ENCODE results near the gene CRYBG1.

The CRYBG1 gene

GRCh38 chr6:106445508-106445878, 85.0 kb downstream of the CRYBG1 start:
- peaks cover 14% of the 10 kb centered on the region for H3K27me3 ChIP-seq (ENCODE audit: insufficient read depth, low read length)
- H2AFZ ChIP-seq (ENCODE audit: low read depth, low read length): no peak overlapping the region
- H3K4me3 ChIP-seq (ENCODE audit: low read length): no peak overlapping the region
- H3K36me3 ChIP-seq (ENCODE audit: insufficient read depth, low read length): no peaks in the 10 kb centered on the region
- no peaks in the 10 kb centered on the region for H3K9me3 ChIP-seq (ENCODE audit: low read length)
- H3K4me1 ChIP-seq (ENCODE audit: insufficient read depth, low read length): peaks cover 4% of the 10 kb centered on the region

GRCh38 chr6:106446287-106446885, 85.9 kb downstream of the CRYBG1 start:
- peaks cover 4% of the 10 kb centered on the region for H3K4me1 ChIP-seq (ENCODE audit: insufficient read depth, low read length)
- H3K36me3 ChIP-seq (ENCODE audit: insufficient read depth, low read length): no peaks in the 10 kb centered on the region
- no peaks in the 10 kb centered on the region for H3K9me3 ChIP-seq (ENCODE audit: low read length)

GRCh38 chr6:106446983-106447382, 86.5 kb downstream of the CRYBG1 start:
- no peak overlapping the region for H3K4me3 ChIP-seq (ENCODE audit: low read length)
- H3K4me1 ChIP-seq (ENCODE audit: insufficient read depth, low read length): peaks cover 4% of the 10 kb centered on the region
- H3K27me3 ChIP-seq (ENCODE audit: insufficient read depth, low read length): peaks cover 15% of the 10 kb centered on the region
- no peak overlapping the region for H2AFZ ChIP-seq (ENCODE audit: low read depth, low read length)
- H3K9me3 ChIP-seq (ENCODE audit: low read length): no peaks in the 10 kb centered on the region
- H3K36me3 ChIP-seq (ENCODE audit: insufficient read depth, low read length): no peaks in the 10 kb centered on the region

More at GRCh38 chr6:106446287-106446885, 85.9 kb downstream of the CRYBG1 start:
- Histone ChIP-seq H3K4me3 (ENCODE audit: low read length) (no peak overlapping the region), H2AFZ (ENCODE audit: low read depth, low read length) (no peak overlapping the region), H3K27me3 (ENCODE audit: insufficient read depth, low read length) (peaks cover 15% of the 10 kb centered on the region)

- peaks cover 4% of the 10 kb centered on the region for H3K4me1 ChIP-seq (ENCODE audit: insufficient read depth, low read length)
- no peak overlapping the region for H3K4me3 ChIP-seq (ENCODE audit: low read length)
- H3K9me3 ChIP-seq (ENCODE audit: low read length): no peaks in the 10 kb centered on the region
- H3K36me3 ChIP-seq (ENCODE audit: insufficient read depth, low read length): no peaks in the 10 kb centered on the region
- H2AFZ ChIP-seq (ENCODE audit: low read depth, low read length): no peak overlapping the region
- H3K27me3 ChIP-seq (ENCODE audit: insufficient read depth, low read length): peaks cover 23% of the 10 kb centered on the region
Measured at GRCh38 chr6:106448000-106448426, 87.5 kb downstream of the CRYBG1 start.

GRCh38 chr6:106450653-106451052, 90.1 kb downstream of the CRYBG1 start:
- H3K9me3 ChIP-seq (ENCODE audit: low read length): no peaks in the 10 kb centered on the region
- no peaks in the 10 kb centered on the region for H3K36me3 ChIP-seq (ENCODE audit: insufficient read depth, low read length)
- H3K27me3 ChIP-seq (ENCODE audit: insufficient read depth, low read length): peaks cover 35% of the 10 kb centered on the region
- H3K4me3 ChIP-seq (ENCODE audit: low read length): no peak overlapping the region
- H2AFZ ChIP-seq (ENCODE audit: low read depth, low read length): no peak overlapping the region
- H3K4me1 ChIP-seq (ENCODE audit: insufficient read depth, low read length): no peaks in the 10 kb centered on the region

- Histone ChIP-seq H3K4me3 (ENCODE audit: low read length) (no peak overlapping the region), H3K4me1 (ENCODE audit: insufficient read depth, low read length) (no peaks in the 10 kb centered on the region), H3K9me3 (ENCODE audit: low read length) (no peaks in the 10 kb centered on the region), H3K27me3 (ENCODE audit: insufficient read depth, low read length) (peaks cover 38% of the 10 kb centered on the region), H2AFZ (ENCODE audit: low read depth, low read length) (no peak overlapping the region), H3K36me3 (ENCODE audit: insufficient read depth, low read length) (no peaks in the 10 kb centered on the region)
Measured at GRCh38 chr6:106451439-106451838, 90.9 kb downstream of the CRYBG1 start.

- Histone ChIP-seq H3K36me3 (ENCODE audit: insufficient read depth, low read length) (no peaks in the 10 kb centered on the region), H3K4me3 (ENCODE audit: low read length) (no peak overlapping the region), H3K9me3 (ENCODE audit: low read length) (no peaks in the 10 kb centered on the region), H3K4me1 (ENCODE audit: insufficient read depth, low read length) (no peaks in the 10 kb centered on the region), H3K27me3 (ENCODE audit: insufficient read depth, low read length) (peaks cover 45% of the 10 kb centered on the region), H2AFZ (ENCODE audit: low read depth, low read length) (no peak overlapping the region)
Measured at GRCh38 chr6:106452628-106453027, 92.1 kb downstream of the CRYBG1 start.

GRCh38 chr6:106453756-106454367, 93.3 kb downstream of the CRYBG1 start:
- H3K4me1 ChIP-seq (ENCODE audit: insufficient read depth, low read length): no peaks in the 10 kb centered on the region
- H2AFZ ChIP-seq (ENCODE audit: low read depth, low read length): no peak overlapping the region
- H3K9me3 ChIP-seq (ENCODE audit: low read length): no peaks in the 10 kb centered on the region
- H3K4me3 ChIP-seq (ENCODE audit: low read length): no peak overlapping the region
- peaks cover 41% of the 10 kb centered on the region for H3K27me3 ChIP-seq (ENCODE audit: insufficient read depth, low read length)
- no peaks in the 10 kb centered on the region for H3K36me3 ChIP-seq (ENCODE audit: insufficient read depth, low read length)

GRCh38 chr6:106456756-106457155, 96.2 kb downstream of the CRYBG1 start:
- Histone ChIP-seq H3K9me3 (ENCODE audit: low read length) (no peaks in the 10 kb centered on the region), H3K4me1 (ENCODE audit: insufficient read depth, low read length) (no peaks in the 10 kb centered on the region), H3K27me3 (ENCODE audit: insufficient read depth, low read length) (peaks cover 29% of the 10 kb centered on the region), H2AFZ (ENCODE audit: low read depth, low read length) (no peak overlapping the region), H3K4me3 (ENCODE audit: low read length) (no peak overlapping the region), H3K36me3 (ENCODE audit: insufficient read depth, low read length) (no peaks in the 10 kb centered on the region)

- Histone ChIP-seq H3K36me3 (ENCODE audit: insufficient read depth, low read length) (no peaks in the 10 kb centered on the region), H2AFZ (ENCODE audit: low read depth, low read length) (no peak overlapping the region), H3K27me3 (ENCODE audit: insufficient read depth, low read length) (peaks cover 24% of the 10 kb centered on the region), H3K4me3 (ENCODE audit: low read length) (no peak overlapping the region), H3K4me1 (ENCODE audit: insufficient read depth, low read length) (no peaks in the 10 kb centered on the region), H3K9me3 (ENCODE audit: low read length) (no peaks in the 10 kb centered on the region)
Measured at GRCh38 chr6:106458021-106458986, 97.8 kb downstream of the CRYBG1 start.

GRCh38 chr6:106460481-106460880, 100.0 kb downstream of the CRYBG1 start:
- Histone ChIP-seq H3K4me3 (ENCODE audit: low read length) (no peak overlapping the region), H2AFZ (ENCODE audit: low read depth, low read length) (no peak overlapping the region), H3K27me3 (ENCODE audit: insufficient read depth, low read length) (peaks cover 14% of the 10 kb centered on the region), H3K9me3 (ENCODE audit: low read length) (no peaks in the 10 kb centered on the region), H3K36me3 (ENCODE audit: insufficient read depth, low read length) (no peaks in the 10 kb centered on the region), H3K4me1 (ENCODE audit: insufficient read depth, low read length) (no peaks in the 10 kb centered on the region)

- no peaks in the 10 kb centered on the region for H3K9me3 ChIP-seq (ENCODE audit: low read length)
- H3K36me3 ChIP-seq (ENCODE audit: insufficient read depth, low read length): no peaks in the 10 kb centered on the region
- no peak overlapping the region for H3K4me3 ChIP-seq (ENCODE audit: low read length)
- H3K4me1 ChIP-seq (ENCODE audit: insufficient read depth, low read length): no peaks in the 10 kb centered on the region
- H2AFZ ChIP-seq (ENCODE audit: low read depth, low read length): no peak overlapping the region
- H3K27me3 ChIP-seq (ENCODE audit: insufficient read depth, low read length): peaks cover 10% of the 10 kb centered on the region
Measured at GRCh38 chr6:106461084-106461483, 100.6 kb downstream of the CRYBG1 start.

- Histone ChIP-seq H3K4me3 (ENCODE audit: low read length) (no peak overlapping the region), H3K4me1 (ENCODE audit: insufficient read depth, low read length) (no peaks in the 10 kb centered on the region), H2AFZ (ENCODE audit: low read depth, low read length) (no peak overlapping the region), H3K36me3 (ENCODE audit: insufficient read depth, low read length) (no peaks in the 10 kb centered on the region), H3K9me3 (ENCODE audit: low read length) (no peaks in the 10 kb centered on the region), H3K27me3 (ENCODE audit: insufficient read depth, low read length) (peaks cover 6% of the 10 kb centered on the region)
Measured at GRCh38 chr6:106462923-106463557, 102.5 kb downstream of the CRYBG1 start.

Data from neuron (in vitro differentiated cells).